ENCODE data around the gene CDC73.
"Not testable (repeated sequence)": the region's sequence is repeated elsewhere in the genome, so short reads cannot be mapped to it uniquely, and the experiment has no call there.

Gene CDC73

GRCh38 chr1:193113992-193114332 is 7.9 kb upstream of the CDC73 start:
- DNase-seq (ENCODE audit: low read depth in 2 of 2): no peak

- DNase-seq (ENCODE audit: low read depth in 2 of 2): no peak
Measured at GRCh38 chr1:193114485-193115095, 7.2 kb upstream of the CDC73 start.

GRCh38 chr1:193115629-193116227 is 6.1 kb upstream of the CDC73 start:
- no peak for DNase-seq (ENCODE audit: low read depth in 2 of 2)

GRCh38 chr1:193117167-193117566 is 4.7 kb upstream of the CDC73 start:
- not testable (repeated sequence) for DNase-seq (ENCODE audit: low read depth in 2 of 2)

- no peak for DNase-seq (ENCODE audit: low read depth in 2 of 2)
Measured at GRCh38 chr1:193118194-193118593, 3.6 kb upstream of the CDC73 start.

- DNase-seq (ENCODE audit: low read depth in 2 of 2): no peak
Measured at GRCh38 chr1:193118803-193119730, 2.8 kb upstream of the CDC73 start.

- DNase-seq (ENCODE audit: low read depth in 2 of 2): no peak
Measured at GRCh38 chr1:193120604-193121166, 1.1 kb upstream of the CDC73 start.

- no peak for DNase-seq (ENCODE audit: low read depth in 2 of 2)
Measured at GRCh38 chr1:193123751-193124150, 1.9 kb downstream of the CDC73 start.

GRCh38 chr1:193125369-193125768 is 3.5 kb downstream of the CDC73 start:
- DNase-seq (ENCODE audit: low read depth in 2 of 2): no peak

GRCh38 chr1:193131266-193131860 is 9.5 kb downstream of the CDC73 start:
- no peak for DNase-seq (ENCODE audit: low read depth in 2 of 2)

GRCh38 chr1:193140254-193140653 is 18.4 kb downstream of the CDC73 start:
- DNase-seq (ENCODE audit: low read depth in 2 of 2): no peak

- DNase-seq (ENCODE audit: low read depth in 2 of 2): no peak
Measured at GRCh38 chr1:193141804-193142203, 20.0 kb downstream of the CDC73 start.

- no peak for DNase-seq (ENCODE audit: low read depth in 2 of 2)
Measured at GRCh38 chr1:193142409-193142808, 20.6 kb downstream of the CDC73 start.

- DNase-seq (ENCODE audit: low read depth in 2 of 2): no peak
Measured at GRCh38 chr1:193143285-193143684, 21.5 kb downstream of the CDC73 start.

- no peak for DNase-seq (ENCODE audit: low read depth in 2 of 2)
Measured at GRCh38 chr1:193144361-193144938, 22.6 kb downstream of the CDC73 start.

- DNase-seq (ENCODE audit: low read depth in 2 of 2): no peak
Measured at GRCh38 chr1:193144999-193145398, 23.2 kb downstream of the CDC73 start.

GRCh38 chr1:193156117-193156821 is 34.4 kb downstream of the CDC73 start:
- no peak for DNase-seq (ENCODE audit: low read depth in 2 of 2)

GRCh38 chr1:193156822-193157142 is 35.0 kb downstream of the CDC73 start:
- DNase-seq (ENCODE audit: low read depth in 2 of 2): no peak

- DNase-seq (ENCODE audit: low read depth in 2 of 2): no peak
Measured at GRCh38 chr1:193157360-193157759, 35.5 kb downstream of the CDC73 start.

- no peak for DNase-seq (ENCODE audit: low read depth in 2 of 2)
Measured at GRCh38 chr1:193176113-193176512, 54.3 kb downstream of the CDC73 start.

GRCh38 chr1:193176788-193177187 is 55.0 kb downstream of the CDC73 start:
- DNase-seq (ENCODE audit: low read depth in 2 of 2): no peak
